Activated T-cell treated with anti-CD3 and anti-CD28 coated beads for 1 hour (primary cell): ENCODE data around the gene TMPRSS15.
"Not testable (repeated sequence)": the region's sequence is repeated elsewhere in the genome, so short reads cannot be mapped to it uniquely, and the experiment has no call there.

Experiments
- DNase-seq: peaks from one replicate; pipeline ENCODE4 v3.0.0-alpha.2; 2020; ENCODE audit warnings: low read depth

TMPRSS15 gene

GRCh38 chr21:18403735-18404450 is at the start of gene TMPRSS15:
Gene TMPRSS15, minus strand, starts transcription at chr21:18403785. Its CDS starts 163 bp downstream, at chr21:18403622.
- no peak for DNase-seq

- no peak for DNase-seq
These were observed 48.1 kb upstream of the TMPRSS15 start for GRCh38 chr21:18451670-18452069.

- DNase-seq = no peak
These were observed 46.3 kb upstream of the TMPRSS15 start for GRCh38 chr21:18449605-18450550.

- DNase-seq = no peak
These were observed 40.1 kb upstream of the TMPRSS15 start for GRCh38 chr21:18443701-18444100.

GRCh38 chr21:18443085-18443484 is 39.5 kb upstream of the TMPRSS15 start:
- no peak for DNase-seq

GRCh38 chr21:18430341-18430740 is 26.8 kb upstream of the TMPRSS15 start:
- no peak for DNase-seq

- DNase-seq = no peak
These were observed 20.7 kb upstream of the TMPRSS15 start for GRCh38 chr21:18424276-18424675.

- no peak for DNase-seq
These were observed 13.7 kb upstream of the TMPRSS15 start for GRCh38 chr21:18417141-18417790.

- no peak for DNase-seq
These were observed 8.0 kb upstream of the TMPRSS15 start for GRCh38 chr21:18411565-18411964.

GRCh38 chr21:18409579-18409978 is 6.0 kb upstream of the TMPRSS15 start:
- DNase-seq = no peak

GRCh38 chr21:18398843-18399242 is 4.7 kb downstream of the TMPRSS15 start:
- no peak for DNase-seq

- no peak for DNase-seq
These were observed 15.6 kb downstream of the TMPRSS15 start for GRCh38 chr21:18387994-18388393.

- no peak for DNase-seq
These were observed 18.8 kb downstream of the TMPRSS15 start for GRCh38 chr21:18384771-18385170.

GRCh38 chr21:18382934-18383619 is 20.5 kb downstream of the TMPRSS15 start:
- not testable (repeated sequence) for DNase-seq

- no peak for DNase-seq
These were observed 21.4 kb downstream of the TMPRSS15 start for GRCh38 chr21:18382141-18382540.

- DNase-seq = no peak
These were observed 30.0 kb downstream of the TMPRSS15 start for GRCh38 chr21:18373606-18374005.

- DNase-seq = no peak
These were observed 33.3 kb downstream of the TMPRSS15 start for GRCh38 chr21:18370301-18370700.

- DNase-seq = no peak
These were observed 34.5 kb downstream of the TMPRSS15 start for GRCh38 chr21:18369115-18369514.

GRCh38 chr21:18368205-18368604 is 35.4 kb downstream of the TMPRSS15 start:
- no peak for DNase-seq

- DNase-seq = no peak
These were observed 46.8 kb downstream of the TMPRSS15 start for GRCh38 chr21:18356801-18357200.

GRCh38 chr21:18354947-18355346 is 48.6 kb downstream of the TMPRSS15 start:
- no peak for DNase-seq

- no peak for DNase-seq
These were observed 53.4 kb downstream of the TMPRSS15 start for GRCh38 chr21:18350216-18350615.
